GM18499 (cell line): ENCODE data around the gene TRIM63.

Source experiments
- ATAC-seq: cut with Tn5 transposase; IDR thresholded peaks from one replicate; pipeline ENCODE4 v1.9.1; 2021; ENCODE audit warnings: moderate number of reproducible peaks; ENCODE audit not compliant: insufficient read depth, unreplicated experiment

Gene TRIM63

DNA sequence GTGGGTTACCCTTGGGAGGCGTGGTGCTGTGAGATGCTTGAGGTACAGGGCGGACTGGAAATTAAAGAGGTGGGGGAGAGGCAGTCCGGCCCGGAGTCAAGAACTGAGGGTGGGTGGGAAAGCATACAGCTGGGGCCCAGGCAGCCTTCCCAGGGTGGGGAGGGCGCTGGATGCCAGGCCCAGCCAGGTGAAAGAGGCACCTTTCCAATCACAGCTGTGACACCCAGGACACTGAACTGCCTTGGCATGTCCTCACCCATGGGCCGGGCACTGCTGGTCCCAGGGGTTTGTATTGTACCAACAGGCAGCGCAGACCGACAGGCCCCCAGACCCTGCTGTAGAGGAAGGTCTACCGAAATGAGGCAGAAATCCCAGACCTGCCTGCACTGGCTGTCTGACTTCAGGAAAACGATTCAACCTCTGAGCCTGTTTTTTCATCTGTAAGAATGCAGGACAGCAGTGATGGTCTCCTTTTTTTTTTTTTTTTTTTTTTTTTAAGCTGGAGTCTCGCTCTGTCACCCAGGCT is 30.6 kb downstream of the TRIM63 start:
- no peak for ATAC-seq

DNA sequence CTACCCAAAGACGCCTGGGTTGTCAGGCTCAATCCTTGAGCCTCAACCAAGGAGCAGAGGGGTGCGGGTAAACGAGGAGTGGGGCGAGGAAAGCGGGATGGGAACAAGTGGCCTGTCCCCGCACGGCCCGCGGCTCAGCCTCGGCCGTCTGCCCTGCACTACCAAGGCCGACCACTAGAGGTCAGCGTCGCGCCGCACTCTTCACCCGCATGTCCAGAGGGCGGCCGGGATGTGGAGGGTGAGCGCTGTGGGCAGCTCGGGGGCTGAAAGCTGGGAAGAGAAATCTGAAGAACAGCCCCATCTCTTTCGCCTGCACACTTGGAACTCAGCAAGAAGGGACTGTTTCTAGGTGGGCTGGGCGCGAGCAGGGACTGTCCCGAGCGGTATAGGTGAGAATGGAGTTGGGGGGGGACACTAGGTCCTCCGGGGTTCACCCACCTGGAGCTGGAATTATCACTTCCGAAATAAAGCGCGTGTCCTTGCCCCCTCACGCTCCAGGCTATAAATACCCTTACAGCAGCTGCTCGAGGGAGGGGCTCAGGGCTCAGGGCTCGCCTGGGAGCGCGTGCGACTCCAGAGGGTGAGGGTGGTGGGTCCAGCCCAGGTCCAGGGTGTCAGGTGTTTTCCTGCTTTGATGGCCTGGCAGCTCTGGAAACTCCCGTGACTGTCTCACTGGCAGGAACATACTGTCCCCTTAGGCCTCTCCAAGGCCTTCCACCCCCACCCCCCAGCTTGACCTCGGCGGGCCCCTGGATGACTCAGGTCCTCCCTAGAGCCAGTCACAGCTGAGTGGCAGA is 31.3 kb downstream of the TRIM63 start:
- no peak for ATAC-seq

DNA sequence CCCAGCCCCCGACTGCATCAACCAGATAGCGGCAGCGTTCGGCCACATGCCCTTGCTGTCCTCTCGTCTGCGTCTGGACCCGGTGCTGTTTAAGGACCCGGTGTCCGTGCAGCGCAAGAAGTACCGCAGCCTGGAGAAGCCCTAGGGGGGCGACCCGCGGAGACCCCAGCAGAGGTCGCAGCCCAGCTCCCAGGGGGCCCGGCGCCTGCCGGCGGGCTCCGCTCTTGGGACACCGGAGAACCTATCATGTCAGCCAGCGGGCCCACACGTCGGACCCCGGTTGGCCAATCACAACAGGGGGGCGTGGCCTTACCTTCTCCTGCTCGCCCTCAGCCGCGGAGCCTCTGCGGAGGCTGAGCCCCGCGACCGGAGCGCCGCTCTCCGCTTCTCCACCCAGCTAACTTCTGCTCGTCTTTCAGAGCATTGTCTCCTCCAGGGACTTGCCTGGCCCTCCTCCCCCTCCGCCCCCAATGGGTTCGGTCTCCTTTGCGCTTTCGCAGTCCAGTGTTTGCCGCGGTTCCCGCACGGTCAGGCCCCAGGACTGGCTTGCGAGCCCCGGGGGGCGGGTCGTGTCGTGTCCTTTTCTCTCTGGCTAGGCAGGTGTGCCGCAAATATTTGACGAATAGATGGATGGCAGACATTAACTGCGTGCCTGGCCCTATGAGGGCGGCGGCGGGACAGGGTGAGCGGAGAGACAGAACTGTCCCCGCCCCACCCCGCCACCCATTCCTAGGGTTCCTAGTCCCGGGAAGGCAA is 32.0 kb downstream of the TRIM63 start:
- ATAC-seq = peak; percentile 57

DNA sequence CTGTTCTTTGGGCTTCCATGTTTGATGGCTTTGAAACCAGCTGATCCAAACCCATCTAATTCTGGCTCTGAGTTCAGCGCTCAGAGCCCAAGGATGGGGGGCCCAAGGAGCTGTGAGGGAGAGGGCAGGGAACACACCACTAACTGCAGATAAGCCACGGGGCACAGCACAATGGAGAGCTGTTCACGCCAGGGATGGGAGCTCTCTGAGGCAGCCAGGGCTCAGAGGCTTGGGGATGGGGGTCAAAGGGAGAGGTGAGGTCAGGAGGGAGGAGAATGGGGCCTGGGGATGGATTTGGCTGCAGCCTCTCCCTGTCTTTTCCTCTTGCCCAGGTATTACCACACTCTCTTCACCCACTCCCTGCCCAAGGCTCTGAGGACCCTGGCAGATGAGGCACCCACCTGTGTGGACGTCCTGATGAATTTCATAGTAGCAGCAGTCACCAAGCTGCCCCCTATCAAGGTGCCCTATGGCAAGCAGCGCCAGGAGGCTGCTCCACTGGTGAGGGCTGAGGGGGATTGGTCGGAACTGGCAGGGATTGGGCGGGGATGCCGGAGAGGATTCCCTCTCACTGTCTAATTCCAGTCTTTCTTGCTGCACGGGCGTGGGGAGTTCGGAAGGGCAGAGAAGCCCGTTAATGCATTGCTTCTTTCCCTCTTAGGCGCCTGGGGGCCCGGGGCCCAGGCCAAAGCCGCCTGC is 32.8 kb downstream of the TRIM63 start:
- ATAC-seq = no peak

DNA sequence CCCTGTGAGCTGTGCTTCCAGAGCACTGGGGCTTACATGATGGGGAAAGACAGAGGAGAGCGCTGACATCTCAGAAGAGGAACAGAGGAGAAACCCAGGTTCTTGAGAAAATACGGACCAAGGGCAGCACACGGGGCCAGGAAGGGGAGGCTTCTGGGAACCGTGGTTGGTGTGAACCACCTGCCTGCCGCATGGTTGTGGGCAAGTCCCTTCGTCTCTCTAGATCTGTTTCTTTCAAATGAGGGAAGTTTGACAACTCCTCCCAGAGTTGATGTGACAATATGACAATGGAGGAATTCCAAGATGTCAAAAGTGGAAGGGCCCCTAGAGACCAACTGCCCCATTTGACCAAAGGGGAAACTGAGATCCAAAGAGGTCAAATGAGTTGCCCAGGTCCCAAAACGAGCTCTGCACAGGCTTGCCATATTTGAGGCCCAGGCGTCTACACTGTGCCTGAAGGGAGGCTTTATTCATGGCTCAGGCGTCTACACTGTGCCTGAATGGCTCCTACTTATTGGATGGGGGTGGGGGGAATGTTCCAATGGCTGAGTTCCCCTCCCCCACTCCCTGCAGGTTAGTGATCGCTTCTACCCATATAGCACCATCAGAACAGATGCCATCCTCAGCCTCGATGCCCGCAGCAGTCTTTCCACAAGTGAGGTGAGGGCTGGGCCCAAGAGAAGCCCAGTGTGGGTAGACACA is 34.6 kb downstream of the TRIM63 start:
- no peak for ATAC-seq

DNA sequence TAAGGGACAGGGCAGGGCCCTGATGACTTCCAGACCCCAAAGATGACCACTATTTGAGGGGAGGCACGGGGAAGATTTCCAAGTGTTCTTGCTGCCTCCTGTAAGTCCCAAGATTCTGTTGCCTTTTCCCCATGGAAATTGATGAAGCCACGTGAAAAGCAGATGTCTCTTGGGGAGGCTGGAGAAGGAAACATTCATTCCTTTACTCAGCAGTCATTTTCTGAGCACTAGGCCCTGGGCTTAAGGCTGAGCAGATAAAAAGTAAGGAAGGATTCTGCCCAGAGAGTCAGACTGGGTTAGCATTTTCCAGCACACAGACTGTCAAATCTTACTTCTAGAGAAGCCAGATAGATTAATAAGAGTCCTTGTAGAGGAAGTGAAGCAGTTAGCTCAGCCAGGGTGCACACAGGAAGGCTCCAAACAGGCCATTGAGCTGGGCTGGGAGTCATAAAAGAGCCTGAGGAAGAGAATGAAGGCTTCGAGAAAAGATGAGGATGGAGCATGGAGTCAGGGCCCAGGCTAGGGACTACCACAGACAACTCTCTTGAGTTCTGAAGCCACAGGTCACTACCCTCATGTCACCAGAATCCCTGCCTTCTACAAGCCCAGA is 35.7 kb downstream of the TRIM63 start:
- no peak for ATAC-seq

DNA sequence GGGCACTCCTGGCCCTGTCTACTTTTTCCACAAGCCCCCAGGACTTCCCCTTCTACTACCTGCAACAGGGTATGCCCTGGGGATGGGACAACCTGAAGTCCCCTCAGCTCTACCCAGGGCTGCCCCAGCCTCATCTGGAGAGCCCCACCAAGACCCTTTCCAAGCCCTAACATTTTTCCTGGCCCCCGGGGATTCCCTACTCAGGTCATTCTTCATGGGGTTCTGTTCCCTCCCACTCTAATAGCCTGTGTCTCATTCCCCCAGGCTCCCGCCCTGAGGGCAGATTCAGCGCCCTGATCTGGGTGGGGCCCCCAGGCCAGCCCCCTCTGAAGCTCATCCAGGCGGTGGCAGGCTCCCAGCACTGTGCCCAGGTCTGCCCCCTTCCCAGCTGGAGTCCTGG is 36.2 kb downstream of the TRIM63 start:
- ATAC-seq = no peak

DNA sequence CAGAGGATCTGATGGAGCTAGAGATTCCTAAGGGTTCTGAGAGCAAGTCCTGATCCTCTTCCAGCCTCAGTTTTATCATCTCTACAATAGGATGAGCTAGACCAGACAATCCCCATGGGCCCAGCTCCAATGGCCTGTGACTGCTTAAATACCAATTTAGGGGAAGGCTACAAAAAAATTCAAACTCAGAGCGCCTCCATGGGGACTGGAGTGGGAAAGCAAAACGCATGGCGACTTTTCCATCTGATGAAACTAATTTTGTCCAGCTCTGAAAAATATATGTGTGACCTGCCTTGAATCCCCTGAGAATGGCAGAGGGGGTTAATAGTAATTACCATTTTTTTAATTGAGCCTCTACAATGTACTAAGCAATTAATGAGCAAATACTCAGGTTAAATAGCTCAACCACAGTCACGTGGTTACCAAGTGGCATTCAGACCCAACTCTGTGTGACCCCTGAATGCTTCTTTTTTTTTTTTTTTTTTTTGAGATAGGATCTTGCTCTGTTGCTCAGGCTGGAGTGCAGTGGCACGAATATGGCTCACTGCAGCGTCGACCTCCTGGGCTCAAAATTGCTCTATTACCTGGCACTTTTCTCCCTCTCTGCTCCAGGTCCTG is 37.5 kb downstream of the TRIM63 start:
- no peak for ATAC-seq

DNA sequence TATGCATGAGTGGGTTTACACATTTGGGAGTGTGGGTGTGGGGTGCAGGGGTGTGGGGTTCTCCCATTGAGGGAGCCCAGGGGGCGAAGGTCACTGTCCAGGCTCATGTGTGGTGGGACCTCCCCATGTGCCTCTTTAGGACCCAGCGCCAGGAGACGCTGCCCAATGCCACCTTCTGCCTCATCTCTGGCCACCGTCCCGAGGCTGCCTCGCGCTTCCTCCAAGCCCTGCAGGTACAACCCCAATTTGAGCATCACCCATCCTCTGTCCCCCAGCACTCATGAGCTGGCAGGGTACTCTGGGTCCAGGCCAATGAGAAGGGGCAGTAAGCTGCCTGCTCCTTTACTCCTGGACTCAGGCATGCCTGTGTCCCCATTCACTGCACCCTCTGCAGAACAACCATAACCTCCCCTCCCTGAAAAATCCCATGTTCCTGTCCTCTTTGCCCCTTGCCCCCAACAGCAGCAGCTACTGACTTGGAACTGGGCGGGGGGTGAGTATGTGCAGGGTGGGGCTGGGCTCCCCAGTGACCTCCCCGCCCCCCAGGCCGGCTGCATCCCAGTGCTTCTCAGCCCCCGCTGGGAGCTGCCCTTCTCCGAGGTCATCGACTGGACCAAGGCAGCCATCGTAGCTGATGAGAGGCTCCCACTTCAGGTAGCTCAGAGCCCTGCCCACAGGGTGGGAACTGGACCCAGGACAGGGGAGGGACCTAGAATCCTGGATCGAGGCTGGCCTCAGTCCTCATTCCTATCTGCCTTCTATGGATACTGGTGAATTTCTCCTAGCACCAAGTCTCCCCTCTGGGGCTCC is 38.2 kb downstream of the TRIM63 start:
- ATAC-seq = no peak

DNA sequence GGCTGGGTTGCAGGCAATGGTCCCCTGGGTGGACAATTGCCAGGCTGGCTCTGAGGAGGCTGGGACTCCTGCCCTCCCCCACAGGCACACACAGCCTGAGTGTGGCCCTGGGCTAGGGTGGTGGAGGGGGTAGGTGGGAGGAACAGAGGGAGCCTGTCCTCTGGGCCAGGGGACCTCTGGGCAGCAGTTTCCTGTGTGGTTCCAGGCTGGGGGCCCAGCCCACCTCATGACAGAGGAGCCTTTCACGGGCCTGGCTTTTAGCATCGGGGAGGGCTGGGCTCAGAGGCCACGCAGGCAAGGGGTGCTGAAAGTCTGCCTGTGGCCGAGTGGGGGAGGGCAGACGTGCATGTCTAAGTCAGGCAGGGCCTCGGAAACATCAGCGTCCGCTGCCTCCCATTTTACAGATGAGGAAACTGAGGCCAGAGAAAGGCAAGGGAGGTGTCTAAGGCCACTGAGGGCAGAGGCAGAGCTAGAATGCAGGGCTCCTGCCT is 38.9 kb downstream of the TRIM63 start:
- no peak for ATAC-seq

DNA sequence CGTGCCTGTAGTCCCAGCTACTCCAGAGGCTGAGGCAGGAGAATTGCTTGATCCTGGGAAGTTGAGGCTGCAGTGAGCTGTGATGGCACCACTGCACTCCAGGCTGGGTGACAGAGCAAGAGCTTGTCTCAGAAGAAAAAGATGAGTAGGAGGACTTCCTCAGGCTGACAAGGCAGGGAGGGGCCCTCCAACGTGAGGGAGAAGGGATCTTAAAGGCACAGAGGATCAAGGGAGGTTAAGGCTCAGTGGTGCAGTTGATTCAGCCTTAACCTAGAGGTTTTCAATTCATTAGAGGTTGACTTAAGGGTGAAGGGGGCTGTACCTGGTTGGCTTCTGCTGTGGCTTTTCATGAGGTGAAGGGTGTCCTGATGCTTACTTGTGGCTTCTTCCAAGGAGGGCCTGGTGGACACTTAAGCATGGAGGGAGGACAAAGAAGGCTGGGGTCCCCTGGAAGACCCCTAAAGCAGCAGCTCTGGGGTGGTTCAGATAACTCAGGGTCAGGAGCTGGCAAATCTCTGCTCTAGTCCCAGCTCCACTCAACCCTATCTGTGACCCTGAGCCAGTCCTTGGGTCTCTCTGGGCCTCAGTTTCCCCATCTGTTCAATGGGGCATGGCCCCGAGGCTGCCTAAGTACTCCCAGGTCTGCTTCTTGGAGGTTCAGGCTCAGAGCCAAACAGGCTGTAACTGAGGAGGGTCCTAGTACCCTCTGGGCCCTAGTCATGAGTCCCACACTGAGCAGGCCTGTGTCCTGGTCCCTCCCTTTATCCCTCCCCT is 39.5 kb downstream of the TRIM63 start:
- ATAC-seq = no peak

DNA sequence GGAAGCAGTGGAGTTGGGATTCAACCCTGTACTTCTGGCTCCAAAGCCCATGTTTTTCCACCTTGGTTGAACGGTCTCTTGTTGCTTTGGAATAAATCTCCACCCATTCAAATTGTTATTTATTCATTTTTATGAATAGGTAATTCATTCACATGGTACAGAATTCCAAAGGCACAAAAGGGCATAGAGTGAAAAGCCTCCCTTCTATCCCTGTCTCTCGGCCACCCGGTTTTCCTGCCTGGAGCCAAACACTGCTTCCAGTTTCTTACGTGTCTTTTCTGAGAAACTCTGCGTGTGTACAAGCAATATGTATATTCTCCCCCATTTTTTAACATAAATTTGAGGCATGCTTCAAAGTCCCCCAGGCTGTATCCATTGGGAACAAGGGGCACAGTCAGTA is 41.9 kb downstream of the TRIM63 start:
- ATAC-seq = no peak

DNA sequence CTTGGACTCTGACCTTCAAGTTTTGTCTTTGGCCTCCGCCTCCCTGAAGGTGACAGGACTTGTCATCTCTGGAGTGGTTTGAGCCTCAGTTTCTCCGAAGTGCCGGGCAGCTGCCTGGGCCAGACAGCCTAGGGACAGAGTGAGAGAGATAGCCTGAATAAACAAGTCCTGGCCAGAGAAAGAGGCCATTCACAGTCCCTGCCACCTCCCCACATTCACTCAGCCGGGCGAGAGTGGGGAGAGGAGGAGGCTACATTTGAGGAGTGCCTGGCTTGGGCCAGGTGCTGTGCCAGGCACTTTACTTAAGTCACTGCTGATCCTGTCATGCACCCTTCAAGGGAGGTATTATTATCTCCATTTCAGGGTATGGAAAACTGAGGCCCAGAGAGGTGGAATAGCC is 42.4 kb downstream of the TRIM63 start:
- no peak for ATAC-seq

DNA sequence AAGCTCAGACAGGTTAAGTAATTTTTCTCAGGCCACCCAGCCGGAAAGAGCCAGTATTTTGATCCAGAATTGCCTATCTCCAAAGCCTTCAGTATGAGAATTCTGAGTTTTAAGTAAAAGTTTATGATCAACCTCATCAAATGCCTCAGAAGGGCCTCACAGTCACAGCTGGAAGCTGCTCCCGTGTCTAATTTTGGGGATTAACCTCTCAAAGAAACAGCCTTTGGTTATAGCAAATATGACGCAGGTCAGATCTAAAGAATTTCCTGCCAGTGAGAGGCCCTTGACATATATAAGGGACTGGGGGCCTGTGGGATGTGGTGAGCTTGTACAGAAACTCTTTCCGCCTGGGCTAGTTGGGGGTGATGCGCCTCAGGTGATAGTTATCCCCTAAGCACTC is 43.6 kb downstream of the TRIM63 start:
- no peak for ATAC-seq

DNA sequence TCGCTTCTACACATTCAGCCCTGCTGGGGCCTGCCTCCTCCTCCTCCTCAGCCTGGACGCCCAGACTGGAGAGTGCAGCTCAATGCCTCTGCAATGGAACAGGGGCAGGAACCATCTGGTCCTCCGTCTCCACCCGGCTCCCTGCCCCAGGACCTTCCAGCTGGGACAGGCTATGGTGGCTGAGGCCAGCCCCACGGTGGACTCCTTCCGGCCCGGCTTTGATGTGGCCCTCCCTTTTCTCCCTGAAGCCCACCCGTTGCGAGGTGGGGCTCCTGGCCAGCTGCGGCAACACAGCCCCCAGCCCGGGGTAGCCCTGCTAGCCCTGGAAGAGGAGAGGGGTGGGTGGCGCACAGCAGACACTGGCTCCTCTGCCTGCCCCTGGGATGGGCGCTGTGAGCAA is 44.4 kb downstream of the TRIM63 start:
- no peak for ATAC-seq

DNA sequence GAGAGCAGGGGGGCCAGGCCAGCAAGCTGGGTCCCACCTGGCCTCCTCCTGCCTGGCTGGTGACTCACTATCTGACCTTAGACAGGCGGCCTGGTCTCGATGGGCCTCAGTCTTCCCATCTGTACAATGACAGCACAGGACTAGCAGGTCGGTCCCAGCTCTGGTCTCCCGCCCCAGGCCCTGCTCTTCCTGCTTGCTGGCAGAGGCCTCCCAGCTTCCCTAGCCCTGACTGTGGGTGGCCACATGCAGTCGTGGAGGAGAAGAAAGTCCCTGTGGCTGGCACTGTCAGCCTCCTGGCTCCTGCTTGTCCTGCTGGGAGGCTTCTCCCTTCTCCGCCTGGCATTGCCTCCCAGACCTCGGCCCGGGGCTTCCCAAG is 45.0 kb downstream of the TRIM63 start:
- ATAC-seq = no peak

DNA sequence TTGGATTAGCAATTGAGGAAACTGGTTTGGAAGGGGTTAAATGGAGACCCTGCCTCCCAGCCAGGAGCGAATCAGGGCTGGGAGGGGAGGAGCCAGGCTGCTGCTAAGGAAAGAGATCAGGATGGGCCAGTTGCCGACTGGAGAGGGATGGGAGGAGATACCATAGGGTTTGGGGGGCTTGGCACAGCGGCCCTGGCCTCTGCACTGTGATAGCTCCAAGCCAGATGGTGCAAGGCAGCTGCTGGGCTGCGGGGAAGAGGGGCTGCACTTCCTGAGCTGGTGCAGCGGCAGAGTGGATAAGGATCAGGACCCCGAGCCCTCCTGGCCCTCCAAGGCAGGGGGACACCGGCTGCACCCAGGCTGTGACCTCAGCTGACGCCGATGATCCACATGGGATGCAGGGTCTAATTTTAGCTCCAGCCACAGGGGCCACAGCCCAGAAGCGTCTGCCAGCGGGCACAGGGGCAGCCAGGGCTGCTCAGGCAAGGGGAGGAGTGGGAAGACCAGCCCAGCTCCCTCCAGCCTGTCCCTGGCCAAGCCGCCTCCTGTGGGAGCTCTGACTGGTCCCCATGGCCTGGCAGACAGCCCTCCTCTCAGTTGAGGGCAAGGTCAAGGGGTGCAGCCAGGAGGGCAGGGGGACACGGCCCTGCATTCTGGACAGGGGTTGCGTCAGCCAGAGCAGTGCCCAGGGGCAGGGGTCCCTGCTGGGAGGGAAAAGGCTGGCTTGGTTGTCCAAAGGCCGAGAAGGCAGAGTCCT is 45.6 kb downstream of the TRIM63 start, which contains the start of gene EXTL1:
TSS of gene EXTL1 (plus strand) at position 129 of the 757 bp plus-strand sequence. CDS start 872 bp downstream, outside the sequence.
- no peak for ATAC-seq
